ENCODE measurements around the gene DTL.

GRCh38 chr1:212098310-212098709 lies 62.8 kb downstream of the DTL start:
- TF ChIP-seq MAX (IDR thresholded peaks at IDR 0.05) (no peak), TEAD4 (IDR thresholded peaks at IDR 0.05) (no peak), EGR1 (IDR thresholded peaks at IDR 0.05) (no peak), EP300 (IDR thresholded peaks at IDR 0.05; ENCODE audit: borderline replicate concordance) (no peak), TAF1 (IDR thresholded peaks at IDR 0.05; ENCODE audit: low read depth) (no peak)
- TF ChIP-seq, protein P1, sequence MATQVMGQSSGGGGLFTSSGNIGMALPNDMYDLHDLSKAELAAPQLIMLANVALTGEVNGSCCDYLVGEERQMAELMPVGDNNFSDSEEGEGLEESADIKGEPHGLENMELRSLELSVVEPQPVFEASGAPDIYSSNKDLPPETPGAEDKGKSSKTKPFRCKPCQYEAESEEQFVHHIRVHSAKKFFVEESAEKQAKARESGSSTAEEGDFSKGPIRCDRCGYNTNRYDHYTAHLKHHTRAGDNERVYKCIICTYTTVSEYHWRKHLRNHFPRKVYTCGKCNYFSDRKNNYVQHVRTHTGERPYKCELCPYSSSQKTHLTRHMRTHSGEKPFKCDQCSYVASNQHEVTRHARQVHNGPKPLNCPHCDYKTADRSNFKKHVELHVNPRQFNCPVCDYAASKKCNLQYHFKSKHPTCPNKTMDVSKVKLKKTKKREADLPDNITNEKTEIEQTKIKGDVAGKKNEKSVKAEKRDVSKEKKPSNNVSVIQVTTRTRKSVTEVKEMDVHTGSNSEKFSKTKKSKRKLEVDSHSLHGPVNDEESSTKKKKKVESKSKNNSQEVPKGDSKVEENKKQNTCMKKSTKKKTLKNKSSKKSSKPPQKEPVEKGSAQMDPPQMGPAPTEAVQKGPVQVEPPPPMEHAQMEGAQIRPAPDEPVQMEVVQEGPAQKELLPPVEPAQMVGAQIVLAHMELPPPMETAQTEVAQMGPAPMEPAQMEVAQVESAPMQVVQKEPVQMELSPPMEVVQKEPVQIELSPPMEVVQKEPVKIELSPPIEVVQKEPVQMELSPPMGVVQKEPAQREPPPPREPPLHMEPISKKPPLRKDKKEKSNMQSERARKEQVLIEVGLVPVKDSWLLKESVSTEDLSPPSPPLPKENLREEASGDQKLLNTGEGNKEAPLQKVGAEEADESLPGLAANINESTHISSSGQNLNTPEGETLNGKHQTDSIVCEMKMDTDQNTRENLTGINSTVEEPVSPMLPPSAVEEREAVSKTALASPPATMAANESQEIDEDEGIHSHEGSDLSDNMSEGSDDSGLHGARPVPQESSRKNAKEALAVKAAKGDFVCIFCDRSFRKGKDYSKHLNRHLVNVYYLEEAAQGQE (IDR thresholded peaks at IDR 0.05; ENCODE audit: low read depth): no peak
